ENCODE data around the gene NOM1.
"Not testable (repeated sequence)": the region's sequence is repeated elsewhere in the genome, so short reads cannot be mapped to it uniquely, and the experiment has no call there.

Gene NOM1

DNA sequence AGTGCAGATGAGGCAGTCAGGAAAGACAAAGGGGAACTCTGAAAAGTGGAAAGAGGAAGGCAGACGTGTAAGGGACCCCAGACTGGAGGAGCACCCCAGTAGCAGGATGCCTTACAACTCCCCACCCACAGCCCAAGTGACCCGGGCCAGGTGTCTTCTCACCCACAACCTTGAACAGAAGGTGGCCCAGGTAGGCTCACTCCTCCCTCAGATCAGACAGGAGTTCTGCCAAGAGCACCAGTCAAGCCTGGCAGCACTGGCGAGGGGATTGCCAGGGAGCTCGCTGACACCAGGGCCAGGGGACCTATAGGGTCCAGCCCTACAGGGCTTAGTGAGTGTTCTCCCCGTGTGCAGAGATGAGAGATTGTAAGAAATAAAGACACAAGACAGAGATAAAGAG lies 29.4 kb upstream of the NOM1 start:
- TF ChIP-seq, protein P1, sequence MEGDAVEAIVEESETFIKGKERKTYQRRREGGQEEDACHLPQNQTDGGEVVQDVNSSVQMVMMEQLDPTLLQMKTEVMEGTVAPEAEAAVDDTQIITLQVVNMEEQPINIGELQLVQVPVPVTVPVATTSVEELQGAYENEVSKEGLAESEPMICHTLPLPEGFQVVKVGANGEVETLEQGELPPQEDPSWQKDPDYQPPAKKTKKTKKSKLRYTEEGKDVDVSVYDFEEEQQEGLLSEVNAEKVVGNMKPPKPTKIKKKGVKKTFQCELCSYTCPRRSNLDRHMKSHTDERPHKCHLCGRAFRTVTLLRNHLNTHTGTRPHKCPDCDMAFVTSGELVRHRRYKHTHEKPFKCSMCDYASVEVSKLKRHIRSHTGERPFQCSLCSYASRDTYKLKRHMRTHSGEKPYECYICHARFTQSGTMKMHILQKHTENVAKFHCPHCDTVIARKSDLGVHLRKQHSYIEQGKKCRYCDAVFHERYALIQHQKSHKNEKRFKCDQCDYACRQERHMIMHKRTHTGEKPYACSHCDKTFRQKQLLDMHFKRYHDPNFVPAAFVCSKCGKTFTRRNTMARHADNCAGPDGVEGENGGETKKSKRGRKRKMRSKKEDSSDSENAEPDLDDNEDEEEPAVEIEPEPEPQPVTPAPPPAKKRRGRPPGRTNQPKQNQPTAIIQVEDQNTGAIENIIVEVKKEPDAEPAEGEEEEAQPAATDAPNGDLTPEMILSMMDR (conservative IDR thresholded peaks at IDR 0.05) = no peak
- H3K27ac ChIP-seq = no peak overlapping the region

DNA sequence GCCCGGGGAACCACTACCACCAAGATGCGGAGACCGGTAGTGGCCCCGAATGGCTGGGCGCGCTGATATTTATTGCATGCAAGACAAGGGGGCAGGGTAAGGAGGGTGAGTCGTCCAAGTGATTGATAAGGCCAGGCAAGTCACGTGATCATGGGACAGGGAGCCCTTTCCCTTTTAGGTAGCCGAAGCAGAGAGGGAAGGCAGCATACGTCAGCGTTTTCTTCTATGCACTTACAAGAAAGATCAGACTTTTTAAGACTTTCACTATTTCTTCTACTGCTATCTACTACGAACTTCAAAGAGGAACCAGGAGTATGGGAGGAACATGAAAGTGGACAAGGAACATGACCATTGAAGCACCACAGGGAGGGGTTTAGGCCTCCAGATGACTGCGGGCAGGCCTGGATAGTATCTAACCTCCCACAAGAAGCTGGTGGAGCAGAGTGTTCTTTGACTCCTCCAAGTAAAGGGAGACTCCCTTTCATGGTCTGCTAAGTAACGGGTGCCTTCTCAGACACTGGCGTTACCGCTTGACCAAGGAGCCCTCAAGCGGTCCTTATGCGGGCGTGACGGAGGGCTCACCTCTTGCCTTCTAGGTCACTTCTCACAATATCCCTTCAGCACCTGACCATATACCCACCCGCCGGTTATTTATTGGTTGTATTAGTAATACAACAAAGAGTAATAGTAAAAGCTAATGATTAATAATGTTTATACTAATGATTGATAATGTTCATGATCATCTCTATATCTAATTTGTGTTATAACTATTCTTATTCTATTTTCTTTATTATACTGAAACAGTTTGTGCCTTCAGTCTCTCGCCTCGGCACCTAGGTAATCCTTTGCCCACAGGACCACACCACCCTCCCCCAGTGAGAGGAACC lies 28.8 kb upstream of the NOM1 start:
- not testable (repeated sequence) for H3K27ac ChIP-seq

DNA sequence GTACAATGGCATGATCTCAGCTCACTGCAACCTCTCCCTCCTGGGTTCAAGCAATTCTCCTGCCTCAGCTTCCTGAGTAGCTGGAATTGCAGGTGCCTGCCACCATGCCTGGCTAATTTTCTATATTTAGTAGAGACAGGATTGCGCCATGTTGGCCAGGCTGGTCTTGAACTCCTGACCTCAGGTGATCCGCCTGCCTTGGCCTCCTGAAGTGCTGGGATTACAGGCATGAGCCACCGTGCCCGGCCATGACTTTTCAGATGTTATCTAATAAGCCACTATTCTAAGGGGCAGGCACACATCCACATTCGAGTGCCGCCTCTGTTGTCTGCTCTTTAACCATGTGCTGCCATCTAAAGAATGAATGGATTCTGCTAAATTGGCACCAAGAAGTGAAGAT lies 27.2 kb upstream of the NOM1 start:
- not testable (repeated sequence) for H3K27ac ChIP-seq

DNA sequence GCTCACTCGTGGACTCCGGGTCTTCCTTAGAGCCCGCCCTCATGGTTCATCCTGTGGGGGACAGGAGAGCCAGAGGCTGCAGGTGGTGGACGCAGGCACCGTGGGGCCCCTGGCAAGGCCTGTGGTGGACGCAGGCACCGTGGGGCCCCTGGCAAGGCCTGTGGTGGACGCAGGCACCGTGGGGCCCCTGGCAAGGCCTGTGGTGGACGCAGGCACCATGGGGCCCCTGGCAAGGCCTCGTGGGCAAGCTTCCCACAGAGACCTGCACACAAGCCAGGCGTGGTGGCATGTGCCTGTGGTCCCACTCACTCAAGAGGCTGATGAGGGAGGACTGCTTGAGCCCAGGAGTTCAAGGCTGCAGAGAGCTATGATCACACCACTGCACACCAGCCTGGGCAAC lies 23.7 kb upstream of the NOM1 start:
- H3K27ac ChIP-seq = not testable (repeated sequence)

DNA sequence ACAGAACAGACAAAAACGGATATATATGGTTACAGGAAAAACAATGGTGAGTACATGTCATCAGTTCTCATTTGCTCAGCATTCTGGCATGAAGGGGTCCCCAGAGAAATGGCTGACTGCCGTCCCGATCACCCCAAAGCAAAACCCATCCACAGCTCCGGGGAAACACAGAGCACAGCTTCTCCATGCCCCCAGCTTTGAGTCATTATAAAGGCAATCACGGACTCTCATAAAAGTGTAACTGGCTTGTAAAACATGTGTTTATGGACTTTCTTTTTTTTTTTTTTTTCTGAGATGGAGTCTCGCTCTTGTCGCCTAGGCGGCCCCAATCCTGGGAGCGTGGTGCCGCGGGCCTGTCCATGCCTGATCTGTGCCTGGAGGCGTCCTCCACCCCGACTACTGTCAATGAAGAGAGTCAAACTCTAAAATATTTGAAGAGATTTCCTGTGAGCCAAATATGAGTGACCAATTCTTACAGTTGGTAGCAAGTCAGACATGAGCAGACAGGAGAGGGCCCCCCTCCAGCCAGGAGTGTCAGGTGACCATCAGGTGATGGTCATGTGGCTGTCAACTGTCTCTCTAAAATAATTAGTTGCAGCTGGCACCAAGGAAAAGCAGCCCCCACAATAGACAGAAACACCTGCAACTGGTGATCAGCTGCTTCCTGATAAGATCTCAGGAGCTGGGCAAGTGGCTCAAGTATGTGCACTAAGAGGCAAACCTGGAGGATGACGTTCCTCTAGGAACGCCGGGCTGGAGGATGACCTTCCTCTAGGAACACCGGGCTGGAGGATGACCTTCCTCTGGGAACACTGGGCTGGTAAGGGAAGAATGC lies 21.7 kb upstream of the NOM1 start:
- TF ChIP-seq, protein P1 (conservative IDR thresholded peaks at IDR 0.05) = no peak
- H3K27ac ChIP-seq = peak overlapping the region; percentile 80

DNA sequence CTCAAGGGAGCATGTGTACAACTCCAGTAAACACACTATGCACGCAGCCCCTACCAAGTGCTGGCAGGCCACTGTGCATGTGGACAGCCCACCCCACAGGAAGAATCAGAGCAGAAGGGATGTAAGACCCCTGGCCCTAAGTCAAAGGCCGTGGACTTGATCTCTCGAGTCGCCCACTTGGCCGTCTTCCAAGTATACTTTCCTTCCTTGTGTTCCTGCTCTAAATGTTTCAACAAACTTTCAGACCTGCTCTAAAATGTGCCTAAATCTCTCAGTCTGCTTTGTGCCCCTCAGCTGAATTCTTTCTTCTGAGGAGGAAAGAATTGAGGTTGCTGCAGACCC lies 21.1 kb upstream of the NOM1 start:
- peak overlapping the region; percentile 80 for H3K27ac ChIP-seq
- TF ChIP-seq, protein P1 (conservative IDR thresholded peaks at IDR 0.05) = no peak

DNA sequence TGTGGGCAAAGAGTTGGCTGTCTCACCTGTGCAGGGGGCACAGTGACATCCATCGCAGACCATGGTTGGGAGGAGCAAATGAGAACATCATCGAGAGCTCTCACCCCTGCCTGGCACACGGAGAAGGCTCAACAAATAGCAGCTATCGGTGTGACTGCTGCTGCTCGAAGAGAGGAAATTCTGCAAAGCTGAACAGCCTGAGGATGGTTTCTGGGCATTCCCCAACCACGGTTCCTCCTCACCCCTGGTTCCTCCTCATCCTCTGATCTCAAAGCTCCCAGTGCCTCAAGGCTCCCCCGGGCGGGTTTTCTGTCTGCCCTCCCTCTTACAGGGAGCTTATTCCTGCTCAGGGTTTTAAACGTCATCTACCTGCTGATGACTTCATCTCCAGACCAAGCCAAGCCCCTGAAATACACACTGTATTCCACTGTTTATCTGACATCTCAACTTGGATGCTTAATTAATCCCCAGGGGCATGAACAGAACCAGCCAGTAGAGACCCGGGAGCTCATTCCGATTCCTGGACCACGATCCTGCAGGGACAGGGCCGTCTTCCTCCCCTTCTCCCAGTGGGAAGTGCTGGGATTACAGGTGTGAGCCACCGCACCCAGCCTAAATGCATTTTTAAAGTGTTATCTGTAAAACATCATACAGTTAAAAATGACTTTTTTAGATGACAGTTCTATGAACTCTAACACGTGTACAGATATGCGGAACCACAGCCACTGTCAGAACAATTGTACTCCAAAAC lies 19.5 kb upstream of the NOM1 start:
- TF ChIP-seq, protein P1 (conservative IDR thresholded peaks at IDR 0.05) = no peak
- peak overlapping the region; percentile 80; the same call in 1 of the 2 replicates for H3K27ac ChIP-seq

DNA sequence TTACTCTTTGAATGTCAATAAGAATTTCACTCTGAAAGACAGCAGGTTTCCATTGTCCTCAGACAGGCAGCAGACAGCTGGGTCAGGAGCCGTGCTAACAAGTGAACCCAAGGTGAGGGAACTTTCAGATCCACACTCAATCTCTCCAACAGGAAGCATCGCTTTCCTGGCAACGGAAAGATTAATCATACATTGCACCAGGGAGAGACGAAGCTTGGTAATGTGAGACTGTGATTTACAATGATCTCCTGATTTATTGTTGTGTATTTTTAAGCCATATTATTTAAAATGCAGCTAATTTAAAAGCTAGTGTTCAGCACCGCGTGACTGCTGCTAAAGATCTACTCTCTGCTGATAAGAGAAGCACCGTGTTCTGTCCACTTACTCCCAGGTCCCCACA lies 17.5 kb upstream of the NOM1 start:
- peak overlapping the region; percentile 83 for H3K27ac ChIP-seq
- TF ChIP-seq, protein P1 (conservative IDR thresholded peaks at IDR 0.05) = no peak

All from VCaP (cell line).